CD4-positive, alpha-beta memory T cell (primary cell): Measurements from ENCODE around the gene EIF5AL1. TPM values are rescaled to one million over a fixed set of nuclear protein-coding genes. Genes with fewer than 3 reads are reported as not detected.
"Not testable (repeated sequence)": the region's sequence is repeated elsewhere in the genome, so short reads cannot be mapped to it uniquely, and the experiment has no call there.

ENCODE experiments used
- CTCF ChIA-PET: fragments of 350-600 bp; sonication (Branson Sonifier 250); formaldehyde crosslinking; loops from one replicate; lab custom pipeline; 2021; ENCODE audit warnings: inconsistent platforms; ENCODE audit not compliant: partially characterized antibody; lab: Charles Lee
- POLR2A ChIA-PET: fragments of 350-600 bp; sonication (Branson Sonifier 250); formaldehyde crosslinking; loops from one replicate; lab custom pipeline; 2021; ENCODE audit not compliant: partially characterized antibody; lab: Charles Lee
- DNase-seq, 5 donors: peaks; one replicate each; pipeline versions ENCODE4 v3.0.0 to v3.0.0-alpha.2; 2020 to 2022; ENCODE audit warnings: mixed read lengths in 1 of 5
- H3K27ac ChIP-seq: one replicate; pipeline ENCODE4 v1.7.0; 2013; ENCODE audit warnings: low read depth, low read length
- H3K27me3 ChIP-seq: 2 replicates; pipeline ENCODE4 v1.7.0; 2013; ENCODE audit warnings: mild to moderate bottlenecking, low read length, moderate library complexity; ENCODE audit not compliant: insufficient read depth
- H3K36me3 ChIP-seq: 2 replicates; pipeline ENCODE4 v1.7.0; 2013; ENCODE audit warnings: mild to moderate bottlenecking, low read length, moderate library complexity; ENCODE audit not compliant: insufficient read depth
- H3K4me1 ChIP-seq: 2 replicates; pipeline ENCODE4 v1.7.0; 2013; ENCODE audit warnings: mild to moderate bottlenecking, low read length, moderate library complexity; ENCODE audit not compliant: insufficient read depth
- H3K4me3 ChIP-seq, 2 donors: one replicate each; pipeline ENCODE4 v1.7.0; 2013; ENCODE audit warnings: low read length in 2 of 2, mild to moderate bottlenecking in 1 of 2
- H3K9me3 ChIP-seq, 2 donors: one replicate each; pipeline ENCODE4 v1.7.0; 2013; ENCODE audit warnings: low read length in 2 of 2, control low read depth in 1 of 2; ENCODE audit not compliant: control insufficient read depth in 1 of 2
- H3K27ac Mint-ChIP-seq, 7 donors: one replicate each; pipeline ENCODE4 v1.8.0; 2020 to 2021; ENCODE audit warnings: mixed read lengths in 7 of 7, mild to moderate bottlenecking in 6 of 7, inconsistent platforms in 3 of 7, moderate library complexity in 3 of 7
- H3K27me3 Mint-ChIP-seq, 2 donors: one replicate each; pipeline ENCODE4 v1.8.0; 2020 to 2021; ENCODE audit warnings: mixed read lengths in 2 of 2
- H3K36me3 Mint-ChIP-seq, 2 donors: one replicate each; pipeline ENCODE4 v1.8.0; 2020 to 2021; ENCODE audit warnings: mixed read lengths in 2 of 2, inconsistent platforms in 1 of 2, mild to moderate bottlenecking in 1 of 2
- H3K4me1 Mint-ChIP-seq, 4 donors: one replicate each; pipeline ENCODE4 v1.8.0; 2020 to 2021; ENCODE audit warnings: mixed read lengths in 4 of 4, mild to moderate bottlenecking in 1 of 4
- H3K4me3 Mint-ChIP-seq, 8 donors: one replicate each; pipeline ENCODE4 v1.8.0; 2020 to 2021; ENCODE audit warnings: mixed read lengths in 8 of 8, mild to moderate bottlenecking in 7 of 8, moderate library complexity in 6 of 8, inconsistent platforms in 3 of 8
- H3K9me3 Mint-ChIP-seq, 8 donors: one replicate each; pipeline ENCODE4 v1.8.0; 2020 to 2021; ENCODE audit warnings: mixed read lengths in 8 of 8, mild to moderate bottlenecking in 5 of 8, inconsistent platforms in 3 of 8, moderate library complexity in 1 of 8
- intact Hi-C: fragments of 100-400 bp; cut with micrococcal nuclease; formaldehyde crosslinking; loops from one replicate; pipeline ENCODE4 v1.15.1; 2023
- polyA plus RNA-seq, 2 donors: library from polyadenylated mRNA; unstranded; fragments of 300-500 nt; fragmentation: Illumina TruSeq; gene quantifications; one replicate each; pipeline ENCODE4 v1.2.3, GENCODE V29; 2021
- total RNA-seq, 2 experiments: library from RNA; stranded (reverse); gene quantifications; one replicate each; pipeline ENCODE4 v1.2.3, GENCODE V29; 2021

EIF5AL1 gene
- total and polyA plus RNA-seq, 4 experiments from 2014 or later, result 0.16 to 0.94 (median 0.58) TPM

DNA sequence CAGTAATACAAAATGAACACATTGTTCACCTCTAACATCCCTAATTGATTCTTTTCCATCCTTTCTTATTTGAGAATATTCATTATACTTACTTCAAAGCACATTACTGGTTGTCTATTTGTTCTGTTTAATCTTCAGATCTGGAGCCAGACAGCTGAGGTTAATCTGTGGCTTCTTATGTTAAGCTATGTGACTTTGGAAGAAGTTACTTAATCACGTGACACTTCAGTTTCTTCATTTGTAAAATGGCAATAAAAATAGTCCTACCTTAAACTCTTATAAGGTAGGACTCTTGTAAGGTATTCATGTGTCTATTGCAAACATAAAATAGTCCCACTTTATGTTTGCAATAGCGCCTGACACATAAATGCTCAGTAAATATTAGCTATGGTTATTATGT is 34.8 kb downstream of the EIF5AL1 start:
- Mint-ChIP-seq H3K4me3 (peak overlapping the region in 2 of 8 donors; percentile 31 to 34), H3K27ac (peak overlapping the region in 2 of 7 donors; percentile 31 to 38), H3K4me1 (peaks cover 8 to 29% (median 10%) of the 10 kb centered on the region in 4 donors)
- H3K36me3 ChIP-seq, H3K9me3 Mint-ChIP-seq, intact Hi-C loops, H3K27me3 Mint-ChIP-seq, H3K27me3 ChIP-seq, H3K36me3 Mint-ChIP-seq, H3K4me3 ChIP-seq, H3K9me3 ChIP-seq, H3K27ac ChIP-seq: not testable (repeated sequence)
- peak in 1 of 5 donors; percentile 12 for DNase-seq
- ChIA-PET CTCF (interaction anchor here (1.0 to 1.4 kb wide), 2 partner anchors 8 to 15 kb away, joined by 3 read pairs; no protein-coding TSS in a partner anchor), POLR2A (interaction anchor here (1.1 kb wide), 1 partner anchor 9 kb away, joined by 3 read pairs; no protein-coding TSS in a partner anchor)
- H3K4me1 ChIP-seq, result peaks cover 14% of the 10 kb centered on the region

DNA sequence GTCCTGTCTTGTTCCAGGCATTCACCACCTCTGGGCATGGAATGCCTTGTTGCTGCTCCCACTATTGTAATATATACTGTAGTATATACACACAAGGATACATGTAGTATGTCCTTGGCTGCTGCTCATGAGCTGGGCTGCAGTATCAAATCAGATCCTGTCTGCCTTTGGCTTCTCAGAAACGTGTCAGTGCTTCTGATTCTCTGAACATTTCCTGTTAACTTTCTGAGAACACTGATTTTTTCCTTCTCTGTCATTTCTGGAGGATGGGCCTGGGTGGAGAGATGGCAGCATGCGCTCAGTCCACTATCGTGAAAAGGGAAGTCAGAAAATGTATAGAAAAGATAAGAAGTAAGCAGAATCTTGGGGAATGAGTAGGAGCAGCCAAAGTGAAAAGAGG is 35.6 kb downstream of the EIF5AL1 start:
- H3K4me3 Mint-ChIP-seq, result peak overlapping the region in 6 of 8 donors; percentile 1 to 67 (median 38)
- no peak overlapping the region for H3K4me3 ChIP-seq
- ChIA-PET CTCF (interaction anchor here (0.7 kb wide), 1 partner anchor 11 kb away, joined by 3 read pairs; no protein-coding TSS in a partner anchor), POLR2A (no interaction called here)
- H3K36me3 ChIP-seq, result no peaks in the 10 kb centered on the region
- H3K27ac Mint-ChIP-seq, result peak overlapping the region in 5 of 7 donors; percentile 9 to 83 (median 80)
- H3K9me3 Mint-ChIP-seq, result peaks cover 0 to 6% (median 0%) of the 10 kb centered on the region in 8 donors
- intact Hi-C loops, result no loop called here
- no peaks in the 10 kb centered on the region for H3K36me3 Mint-ChIP-seq
- peaks cover 9% of the 10 kb centered on the region for H3K4me1 ChIP-seq
- no peaks in the 10 kb centered on the region for H3K9me3 ChIP-seq
- DNase-seq, result no peak
- H3K27me3 Mint-ChIP-seq, result no peaks in the 10 kb centered on the region
- no peaks in the 10 kb centered on the region for H3K27me3 ChIP-seq
- H3K27ac ChIP-seq, result no peak overlapping the region
- H3K4me1 Mint-ChIP-seq, result peaks cover 8 to 21% (median 10%) of the 10 kb centered on the region in 4 donors

DNA sequence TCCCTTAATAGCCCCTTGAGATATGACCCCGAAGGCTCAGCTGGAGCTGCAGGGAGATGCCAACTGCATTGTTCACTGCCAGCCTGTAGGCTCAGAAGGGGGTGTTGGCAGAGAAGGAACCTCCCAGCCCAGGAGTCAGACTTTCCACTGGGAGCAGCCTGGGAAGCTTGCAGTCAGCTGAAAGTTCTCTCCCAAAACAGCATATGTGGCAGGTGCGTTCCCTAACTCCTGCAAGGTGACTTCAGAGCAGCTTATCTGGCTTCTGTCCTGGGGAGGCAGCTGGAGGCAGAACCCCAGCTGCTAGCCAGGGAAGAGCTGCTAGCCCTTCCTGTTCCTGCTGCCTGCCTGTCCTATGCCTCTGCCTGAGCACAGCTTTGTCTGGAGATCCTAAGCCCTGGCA is 39.8 kb downstream of the EIF5AL1 start:
- no peak overlapping the region for H3K27ac Mint-ChIP-seq

DNA sequence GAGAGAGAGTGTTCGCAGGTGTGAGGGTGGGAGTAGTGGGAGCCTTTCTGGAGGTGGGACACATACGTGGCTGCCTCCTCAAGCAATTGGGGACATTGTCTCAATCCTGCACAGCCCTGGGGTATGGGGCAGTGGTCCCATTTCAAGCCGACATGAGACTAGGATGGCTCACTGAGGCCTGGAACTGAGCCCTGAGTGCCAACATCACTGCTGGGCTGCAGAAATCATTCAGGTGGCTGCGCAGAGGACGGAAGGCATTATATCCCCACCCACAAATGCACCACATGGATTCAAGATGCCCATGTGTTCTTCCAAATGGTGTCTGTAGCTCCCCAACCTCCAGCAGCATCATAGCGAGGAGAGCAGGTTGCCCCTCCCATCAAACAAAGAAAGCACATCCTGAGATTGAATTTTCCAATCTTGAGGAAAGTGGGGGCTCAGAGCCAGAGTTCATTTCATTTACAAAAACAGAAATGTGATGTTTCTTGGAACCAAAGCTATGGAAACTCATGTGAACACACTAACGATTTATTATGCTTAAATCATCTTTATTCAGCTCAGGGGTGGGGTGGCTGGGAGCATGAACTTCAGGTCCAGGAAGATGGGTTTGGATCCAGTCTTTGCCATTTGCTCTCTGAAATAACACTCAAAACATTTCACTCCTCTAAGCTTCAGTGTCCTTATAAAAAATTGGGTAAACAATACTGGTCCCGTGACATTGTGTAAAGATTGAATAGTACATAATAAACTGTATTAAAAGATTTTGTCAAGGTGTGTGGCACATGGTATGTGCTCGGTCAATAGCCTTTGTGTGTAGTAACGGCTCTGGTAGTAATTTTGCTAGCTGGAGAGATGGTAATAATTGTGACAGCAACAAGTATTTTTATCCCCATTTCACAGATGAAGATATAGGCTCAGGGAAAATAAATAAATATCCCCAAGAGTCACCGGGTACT is 43.3 kb downstream of the EIF5AL1 start:
- no peaks in the 10 kb centered on the region for H3K36me3 ChIP-seq
- no peaks in the 10 kb centered on the region for H3K9me3 Mint-ChIP-seq
- intact Hi-C loops, result no loop called here
- H3K27me3 Mint-ChIP-seq, result peaks cover 0 to 3% of the 10 kb centered on the region in 2 donors
- POLR2A ChIA-PET, result interaction anchor here (0.8 kb wide), 1 partner anchor 9 kb away, joined by 3 read pairs; no protein-coding TSS in a partner anchor
- no peak overlapping the region for H3K4me3 Mint-ChIP-seq
- peaks cover 0 to 2% (median 0%) of the 10 kb centered on the region in 4 donors for H3K4me1 Mint-ChIP-seq
- no peak for DNase-seq
- H3K27ac ChIP-seq, result no peak overlapping the region
- H3K36me3 Mint-ChIP-seq, result no peaks in the 10 kb centered on the region
- CTCF ChIA-PET, result interaction anchor here (1.1 kb wide), 1 partner anchor 8 kb away, joined by 3 read pairs; no protein-coding TSS in a partner anchor
- no peaks in the 10 kb centered on the region for H3K4me1 ChIP-seq
- no peaks in the 10 kb centered on the region for H3K9me3 ChIP-seq
- H3K27ac Mint-ChIP-seq, result peak overlapping the region in 1 of 7 donors; percentile 19
- no peaks in the 10 kb centered on the region for H3K27me3 ChIP-seq
- H3K4me3 ChIP-seq, result no peak overlapping the region

More for the DNA sequence above, 39.8 kb downstream of the EIF5AL1 start:
- Histone ChIP-seq H3K4me3 (no peak overlapping the region), H3K4me1 (peaks cover 5% of the 10 kb centered on the region), H3K27ac (no peak overlapping the region), H3K36me3 (no peaks in the 10 kb centered on the region), H3K27me3 (no peaks in the 10 kb centered on the region), H3K9me3 (no peaks in the 10 kb centered on the region)
- Mint-ChIP-seq H3K9me3 (no peaks in the 10 kb centered on the region), H3K36me3 (no peaks in the 10 kb centered on the region), H3K4me1 (peaks cover 7 to 12% (median 9%) of the 10 kb centered on the region in 4 donors), H3K27me3 (peaks cover 0 to 2% of the 10 kb centered on the region in 2 donors), H3K4me3 (no peak overlapping the region)
- no peak for DNase-seq
- CTCF ChIA-PET, result no interaction called here
- POLR2A ChIA-PET, result no interaction called here
- intact Hi-C loops, result no loop called here

GRCh38 chr10:79556961-79557360 is 44.6 kb downstream of the EIF5AL1 start:
- H3K27me3 ChIP-seq, H3K27ac Mint-ChIP-seq, H3K27me3 Mint-ChIP-seq, H3K36me3 ChIP-seq, H3K27ac ChIP-seq, H3K4me3 Mint-ChIP-seq, H3K4me3 ChIP-seq, H3K9me3 Mint-ChIP-seq, H3K4me1 ChIP-seq, POLR2A ChIA-PET, intact Hi-C loops, DNase-seq, H3K9me3 ChIP-seq, H3K4me1 Mint-ChIP-seq, H3K36me3 Mint-ChIP-seq, CTCF ChIA-PET: not testable (repeated sequence)

- CTCF ChIA-PET, result no interaction called here
Measured at GRCh38 chr10:79559726-79560125, 47.4 kb downstream of the EIF5AL1 start.

DNA sequence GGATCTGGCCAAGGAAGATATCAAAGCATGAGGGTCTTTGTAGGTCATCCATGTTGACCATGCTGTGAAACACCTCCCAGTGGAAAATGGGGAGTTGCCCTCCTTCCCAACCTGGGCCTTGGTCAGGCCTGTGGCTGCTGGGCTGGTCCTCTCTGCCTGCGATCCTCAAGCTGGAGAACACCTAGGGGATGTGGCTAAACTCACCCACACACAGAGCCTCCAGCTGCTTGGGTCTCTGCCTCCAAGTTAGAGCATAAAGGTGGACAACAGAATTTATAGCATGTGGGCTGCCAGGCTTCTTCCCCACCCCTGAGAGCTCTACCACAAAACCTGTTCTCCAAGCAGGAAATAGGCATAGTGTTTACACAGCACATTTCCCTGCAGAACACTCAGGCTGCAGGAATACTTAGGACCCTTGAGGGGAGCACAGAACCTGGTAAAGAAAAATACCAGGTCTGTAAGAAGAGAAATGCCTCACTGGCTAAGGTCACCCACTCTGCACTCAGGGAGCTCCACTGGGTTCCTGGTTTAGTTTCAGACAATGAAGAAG is 47.9 kb downstream of the EIF5AL1 start, which contains the start of gene SFTPA2:
Gene SFTPA2, minus strand, starts transcription at position 248 of the 550 bp plus-strand sequence. CDS start 924 bp downstream, outside the sequence.
- DNase-seq, result no peak
- intact Hi-C loops, result no loop called here
- Mint-ChIP-seq H3K36me3 (no peaks in the 10 kb centered on the region), H3K27ac (no peak within 1 kb of the TSS), H3K9me3 (no peaks in the 10 kb centered on the region), H3K4me1 (peaks cover 0 to 11% (median 5%) of the 10 kb centered on the region in 4 donors), H3K27me3 (peaks cover 9 to 18% of the 10 kb centered on the region in 2 donors), H3K4me3 (no peak within 1 kb of the TSS)
- H3K27ac ChIP-seq, result no peak within 1 kb of the TSS
- ChIA-PET CTCF (no interaction called here), POLR2A (no interaction called here)
- H3K27me3 ChIP-seq, result no peaks in the 10 kb centered on the region
- H3K36me3 ChIP-seq, result no peaks in the 10 kb centered on the region
- H3K4me1 ChIP-seq, result peaks cover 4% of the 10 kb centered on the region
- no peak within 1 kb of the TSS for H3K4me3 ChIP-seq
- no peaks in the 10 kb centered on the region for H3K9me3 ChIP-seq

More at GRCh38 chr10:79559726-79560125, 47.4 kb downstream of the EIF5AL1 start:
- POLR2A ChIA-PET, result no interaction called here
- Histone ChIP-seq H3K4me3 (no peak overlapping the region), H3K36me3 (no peaks in the 10 kb centered on the region), H3K4me1 (peaks cover 4% of the 10 kb centered on the region), H3K9me3 (no peaks in the 10 kb centered on the region), H3K27ac (no peak overlapping the region), H3K27me3 (no peaks in the 10 kb centered on the region)
- Mint-ChIP-seq H3K4me1 (peaks cover 0 to 11% (median 5%) of the 10 kb centered on the region in 4 donors), H3K27me3 (peaks cover 9 to 18% of the 10 kb centered on the region in 2 donors), H3K9me3 (no peaks in the 10 kb centered on the region), H3K36me3 (no peaks in the 10 kb centered on the region), H3K4me3 (no peak overlapping the region), H3K27ac (no peak overlapping the region)
- no peak for DNase-seq
- intact Hi-C loops, result no loop called here
